ENCODE results near the gene FARP1.

DNA sequence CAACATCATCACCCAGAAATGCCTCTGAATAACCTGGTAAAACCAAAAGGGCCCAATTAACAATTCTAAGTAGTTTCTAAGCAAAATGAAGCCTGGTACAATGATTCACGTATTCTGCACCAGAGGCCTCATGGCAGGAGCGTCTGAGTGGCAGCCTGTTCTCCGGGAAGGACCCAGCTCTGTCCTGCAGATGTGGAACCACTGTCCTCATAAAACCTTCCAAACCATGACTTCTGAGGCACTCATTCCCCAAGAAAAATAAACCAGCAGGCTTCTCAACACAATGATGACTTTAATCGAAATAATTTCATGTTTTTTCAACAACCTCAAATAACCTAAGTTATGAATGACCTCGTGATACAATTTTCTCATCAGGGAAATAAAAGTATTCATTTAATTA lies 344.1 kb downstream of the FARP1 start:
- TF ChIP-seq, protein P1, sequence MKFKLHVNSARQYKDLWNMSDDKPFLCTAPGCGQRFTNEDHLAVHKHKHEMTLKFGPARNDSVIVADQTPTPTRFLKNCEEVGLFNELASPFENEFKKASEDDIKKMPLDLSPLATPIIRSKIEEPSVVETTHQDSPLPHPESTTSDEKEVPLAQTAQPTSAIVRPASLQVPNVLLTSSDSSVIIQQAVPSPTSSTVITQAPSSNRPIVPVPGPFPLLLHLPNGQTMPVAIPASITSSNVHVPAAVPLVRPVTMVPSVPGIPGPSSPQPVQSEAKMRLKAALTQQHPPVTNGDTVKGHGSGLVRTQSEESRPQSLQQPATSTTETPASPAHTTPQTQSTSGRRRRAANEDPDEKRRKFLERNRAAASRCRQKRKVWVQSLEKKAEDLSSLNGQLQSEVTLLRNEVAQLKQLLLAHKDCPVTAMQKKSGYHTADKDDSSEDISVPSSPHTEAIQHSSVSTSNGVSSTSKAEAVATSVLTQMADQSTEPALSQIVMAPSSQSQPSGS (IDR thresholded peaks at IDR 0.05; ENCODE audit: low read length): no peak
- TF ChIP-seq JUNB (IDR thresholded peaks at IDR 0.05): no peak
- TF ChIP-seq IRF4 (IDR thresholded peaks at IDR 0.05; ENCODE audit: low read depth, low read length): no peak
- no peak for TF ChIP-seq CTCF (IDR thresholded peaks at IDR 0.05 in 2 of 3, conservative IDR thresholded peaks at IDR 0.05 in 1 of 3; ENCODE audit: control insufficient read depth in 2 of 3, extremely low read depth in 1 of 3, insufficient read depth in 1 of 3, low read depth in 3 of 3, low read length in 3 of 3)
- no peak for TF ChIP-seq BHLHE40 (IDR thresholded peaks at IDR 0.05; ENCODE audit: borderline replicate concordance in 1 of 2, low read depth in 2 of 2, low read length in 1 of 2)
- no peak for TF ChIP-seq NFIC (IDR thresholded peaks at IDR 0.05; ENCODE audit: low read depth, low read length)
- TF ChIP-seq TAF1 (IDR thresholded peaks at IDR 0.05; ENCODE audit: borderline replicate concordance, low read depth, low read length): no peak
- TF ChIP-seq, protein P2, sequence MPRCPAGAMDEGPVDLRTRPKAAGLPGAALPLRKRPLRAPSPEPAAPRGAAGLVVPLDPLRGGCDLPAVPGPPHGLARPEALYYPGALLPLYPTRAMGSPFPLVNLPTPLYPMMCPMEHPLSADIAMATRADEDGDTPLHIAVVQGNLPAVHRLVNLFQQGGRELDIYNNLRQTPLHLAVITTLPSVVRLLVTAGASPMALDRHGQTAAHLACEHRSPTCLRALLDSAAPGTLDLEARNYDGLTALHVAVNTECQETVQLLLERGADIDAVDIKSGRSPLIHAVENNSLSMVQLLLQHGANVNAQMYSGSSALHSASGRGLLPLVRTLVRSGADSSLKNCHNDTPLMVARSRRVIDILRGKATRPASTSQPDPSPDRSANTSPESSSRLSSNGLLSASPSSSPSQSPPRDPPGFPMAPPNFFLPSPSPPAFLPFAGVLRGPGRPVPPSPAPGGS (IDR thresholded peaks at IDR 0.05; ENCODE audit: borderline replicate concordance, insufficient read depth, low read depth, low read length, poor library complexity, severe bottlenecking): no peak
- no peak for TF ChIP-seq ATF7 (IDR thresholded peaks at IDR 0.05; ENCODE audit: low read depth)
- TF ChIP-seq SP1 (IDR thresholded peaks at IDR 0.05; ENCODE audit: low read depth, low read length): no peak
- no peak for TF ChIP-seq ZBTB4 (CRISPR knock-in tag; IDR thresholded peaks at IDR 0.05)
- TF ChIP-seq, protein P3, sequence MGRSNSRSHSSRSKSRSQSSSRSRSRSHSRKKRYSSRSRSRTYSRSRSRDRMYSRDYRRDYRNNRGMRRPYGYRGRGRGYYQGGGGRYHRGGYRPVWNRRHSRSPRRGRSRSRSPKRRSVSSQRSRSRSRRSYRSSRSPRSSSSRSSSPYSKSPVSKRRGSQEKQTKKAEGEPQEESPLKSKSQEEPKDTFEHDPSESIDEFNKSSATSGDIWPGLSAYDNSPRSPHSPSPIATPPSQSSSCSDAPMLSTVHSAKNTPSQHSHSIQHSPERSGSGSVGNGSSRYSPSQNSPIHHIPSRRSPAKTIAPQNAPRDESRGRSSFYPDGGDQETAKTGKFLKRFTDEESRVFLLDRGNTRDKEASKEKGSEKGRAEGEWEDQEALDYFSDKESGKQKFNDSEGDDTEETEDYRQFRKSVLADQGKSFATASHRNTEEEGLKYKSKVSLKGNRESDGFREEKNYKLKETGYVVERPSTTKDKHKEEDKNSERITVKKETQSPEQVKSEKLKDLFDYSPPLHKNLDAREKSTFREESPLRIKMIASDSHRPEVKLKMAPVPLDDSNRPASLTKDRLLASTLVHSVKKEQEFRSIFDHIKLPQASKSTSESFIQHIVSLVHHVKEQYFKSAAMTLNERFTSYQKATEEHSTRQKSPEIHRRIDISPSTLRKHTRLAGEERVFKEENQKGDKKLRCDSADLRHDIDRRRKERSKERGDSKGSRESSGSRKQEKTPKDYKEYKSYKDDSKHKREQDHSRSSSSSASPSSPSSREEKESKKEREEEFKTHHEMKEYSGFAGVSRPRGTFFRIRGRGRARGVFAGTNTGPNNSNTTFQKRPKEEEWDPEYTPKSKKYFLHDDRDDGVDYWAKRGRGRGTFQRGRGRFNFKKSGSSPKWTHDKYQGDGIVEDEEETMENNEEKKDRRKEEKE (IDR thresholded peaks at IDR 0.05): no peak
- TF ChIP-seq, protein P4, sequence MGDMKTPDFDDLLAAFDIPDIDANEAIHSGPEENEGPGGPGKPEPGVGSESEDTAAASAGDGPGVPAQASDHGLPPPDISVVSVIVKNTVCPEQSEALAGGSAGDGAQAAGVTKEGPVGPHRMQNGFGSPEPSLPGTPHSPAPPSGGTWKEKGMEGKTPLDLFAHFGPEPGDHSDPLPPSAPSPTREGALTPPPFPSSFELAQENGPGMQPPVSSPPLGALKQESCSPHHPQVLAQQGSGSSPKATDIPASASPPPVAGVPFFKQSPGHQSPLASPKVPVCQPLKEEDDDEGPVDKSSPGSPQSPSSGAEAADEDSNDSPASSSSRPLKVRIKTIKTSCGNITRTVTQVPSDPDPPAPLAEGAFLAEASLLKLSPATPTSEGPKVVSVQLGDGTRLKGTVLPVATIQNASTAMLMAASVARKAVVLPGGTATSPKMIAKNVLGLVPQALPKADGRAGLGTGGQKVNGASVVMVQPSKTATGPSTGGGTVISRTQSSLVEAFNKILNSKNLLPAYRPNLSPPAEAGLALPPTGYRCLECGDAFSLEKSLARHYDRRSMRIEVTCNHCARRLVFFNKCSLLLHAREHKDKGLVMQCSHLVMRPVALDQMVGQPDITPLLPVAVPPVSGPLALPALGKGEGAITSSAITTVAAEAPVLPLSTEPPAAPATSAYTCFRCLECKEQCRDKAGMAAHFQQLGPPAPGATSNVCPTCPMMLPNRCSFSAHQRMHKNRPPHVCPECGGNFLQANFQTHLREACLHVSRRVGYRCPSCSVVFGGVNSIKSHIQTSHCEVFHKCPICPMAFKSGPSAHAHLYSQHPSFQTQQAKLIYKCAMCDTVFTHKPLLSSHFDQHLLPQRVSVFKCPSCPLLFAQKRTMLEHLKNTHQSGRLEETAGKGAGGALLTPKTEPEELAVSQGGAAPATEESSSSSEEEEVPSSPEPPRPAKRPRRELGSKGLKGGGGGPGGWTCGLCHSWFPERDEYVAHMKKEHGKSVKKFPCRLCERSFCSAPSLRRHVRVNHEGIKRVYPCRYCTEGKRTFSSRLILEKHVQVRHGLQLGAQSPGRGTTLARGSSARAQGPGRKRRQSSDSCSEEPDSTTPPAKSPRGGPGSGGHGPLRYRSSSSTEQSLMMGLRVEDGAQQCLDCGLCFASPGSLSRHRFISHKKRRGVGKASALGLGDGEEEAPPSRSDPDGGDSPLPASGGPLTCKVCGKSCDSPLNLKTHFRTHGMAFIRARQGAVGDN (IDR thresholded peaks at IDR 0.05): no peak
